22Rv1 (cell line): ENCODE results near the gene GID8.

ENCODE experiments used
- ZFX ChIP-seq: fragments of 450-650 bp; IDR thresholded peaks from 2 replicates; pipeline ENCODE4 v1.6.1; 2017; ENCODE audit warnings: antibody characterized with exemption, borderline replicate concordance
- TF ChIP-seq, protein P1 (sequence below): fragments of 450-650 bp; IDR thresholded peaks from 2 replicates; pipeline ENCODE4 v1.5.1; 2017; ENCODE audit warnings: mild to moderate bottlenecking

DNA sequence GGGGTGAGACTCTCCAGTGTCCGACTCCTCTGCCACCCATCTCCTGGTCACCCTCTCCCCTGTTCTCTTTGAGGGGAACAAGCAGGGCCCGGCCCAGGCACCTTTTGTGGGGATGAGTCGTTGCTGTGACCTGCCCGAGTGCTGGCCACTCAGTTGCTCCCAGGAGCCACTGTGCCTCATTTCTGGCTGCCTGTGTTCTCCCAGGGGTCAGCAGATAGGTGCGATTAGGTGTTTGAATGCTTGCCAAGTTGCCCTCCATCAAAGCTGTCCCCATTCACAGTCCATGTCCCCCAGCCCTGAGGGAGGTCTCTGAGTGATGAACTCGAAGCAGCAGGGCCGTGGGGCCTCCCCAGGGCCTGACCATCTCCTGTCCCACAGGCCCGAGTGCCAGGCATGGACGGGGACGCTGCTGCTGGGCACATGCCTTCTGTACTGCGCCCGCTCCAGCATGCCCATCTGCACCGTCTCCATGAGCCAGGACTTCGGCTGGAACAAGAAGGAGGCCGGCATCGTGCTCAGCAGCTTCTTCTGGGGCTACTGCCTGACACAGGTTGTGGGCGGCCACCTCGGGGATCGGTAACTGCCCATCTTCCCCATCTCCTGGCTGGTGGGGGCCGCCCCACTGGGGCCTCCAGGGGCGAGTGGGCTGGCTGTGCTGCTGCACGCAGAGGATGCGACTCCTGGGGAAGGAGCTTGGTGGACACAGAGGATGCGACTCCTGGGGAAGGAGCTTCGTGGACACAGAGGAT, 18.6 kb downstream of the GID8 start:
- TF ChIP-seq, protein P1, sequence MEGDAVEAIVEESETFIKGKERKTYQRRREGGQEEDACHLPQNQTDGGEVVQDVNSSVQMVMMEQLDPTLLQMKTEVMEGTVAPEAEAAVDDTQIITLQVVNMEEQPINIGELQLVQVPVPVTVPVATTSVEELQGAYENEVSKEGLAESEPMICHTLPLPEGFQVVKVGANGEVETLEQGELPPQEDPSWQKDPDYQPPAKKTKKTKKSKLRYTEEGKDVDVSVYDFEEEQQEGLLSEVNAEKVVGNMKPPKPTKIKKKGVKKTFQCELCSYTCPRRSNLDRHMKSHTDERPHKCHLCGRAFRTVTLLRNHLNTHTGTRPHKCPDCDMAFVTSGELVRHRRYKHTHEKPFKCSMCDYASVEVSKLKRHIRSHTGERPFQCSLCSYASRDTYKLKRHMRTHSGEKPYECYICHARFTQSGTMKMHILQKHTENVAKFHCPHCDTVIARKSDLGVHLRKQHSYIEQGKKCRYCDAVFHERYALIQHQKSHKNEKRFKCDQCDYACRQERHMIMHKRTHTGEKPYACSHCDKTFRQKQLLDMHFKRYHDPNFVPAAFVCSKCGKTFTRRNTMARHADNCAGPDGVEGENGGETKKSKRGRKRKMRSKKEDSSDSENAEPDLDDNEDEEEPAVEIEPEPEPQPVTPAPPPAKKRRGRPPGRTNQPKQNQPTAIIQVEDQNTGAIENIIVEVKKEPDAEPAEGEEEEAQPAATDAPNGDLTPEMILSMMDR: no peak
- no peak for TF ChIP-seq ZFX
